HL-60 (cell line): ENCODE data around the gene AZU1.

Experiments
- DNase-seq, 2 experiments: peaks; one replicate each; pipeline ENCODE4 v3.0.0-alpha.2; 2010 to 2020; ENCODE audit warnings: low read depth in 1 of 2, low spot score in 1 of 2
- H3K27ac ChIP-seq: fragments of 250-450 bp; sonication (Bioruptor Pico); replicated peaks from 2 replicates; pipeline ENCODE4 v1.5.1; 2020; ENCODE audit warnings: mild to moderate bottlenecking, moderate library complexity
- H3K27me3 ChIP-seq: fragments of 250-450 bp; sonication (Bioruptor Pico); 2 replicates; pipeline ENCODE4 v1.5.1; 2021; ENCODE audit warnings: mild to moderate bottlenecking, moderate library complexity; ENCODE audit not compliant: insufficient read depth, poor library complexity, severe bottlenecking
- H3K4me3 ChIP-seq: replicated peaks from 2 replicates; pipeline ENCODE4 v1.5.1; 2011; ENCODE audit warnings: mild to moderate bottlenecking, control low read depth, low read length; ENCODE audit not compliant: insufficient read depth
- CTCF ChIP-seq: IDR thresholded peaks from one replicate; pipeline ENCODE4 v1.5.1; 2011; ENCODE audit warnings: low read length, control low read depth, inconsistent platforms; ENCODE audit not compliant: insufficient read depth
- GABPA ChIP-seq: IDR thresholded peaks from 2 replicates; pipeline ENCODE4 v1.6.1; 2012; ENCODE audit warnings: low read depth
- POLR2AphosphoS5 ChIP-seq: IDR thresholded peaks from 2 replicates; pipeline ENCODE4 v1.6.1; 2012; ENCODE audit warnings: low read depth
- SPI1 ChIP-seq: IDR thresholded peaks from 2 replicates; pipeline ENCODE4 v1.6.1; 2012; ENCODE audit warnings: low read depth, mild to moderate bottlenecking, borderline replicate concordance
- TF ChIP-seq, protein P1 (sequence below): IDR thresholded peaks from 2 replicates; pipeline ENCODE4 v1.6.1; 2012; ENCODE audit warnings: low read depth; ENCODE audit not compliant: insufficient replicate concordance

The AZU1 gene

DNA sequence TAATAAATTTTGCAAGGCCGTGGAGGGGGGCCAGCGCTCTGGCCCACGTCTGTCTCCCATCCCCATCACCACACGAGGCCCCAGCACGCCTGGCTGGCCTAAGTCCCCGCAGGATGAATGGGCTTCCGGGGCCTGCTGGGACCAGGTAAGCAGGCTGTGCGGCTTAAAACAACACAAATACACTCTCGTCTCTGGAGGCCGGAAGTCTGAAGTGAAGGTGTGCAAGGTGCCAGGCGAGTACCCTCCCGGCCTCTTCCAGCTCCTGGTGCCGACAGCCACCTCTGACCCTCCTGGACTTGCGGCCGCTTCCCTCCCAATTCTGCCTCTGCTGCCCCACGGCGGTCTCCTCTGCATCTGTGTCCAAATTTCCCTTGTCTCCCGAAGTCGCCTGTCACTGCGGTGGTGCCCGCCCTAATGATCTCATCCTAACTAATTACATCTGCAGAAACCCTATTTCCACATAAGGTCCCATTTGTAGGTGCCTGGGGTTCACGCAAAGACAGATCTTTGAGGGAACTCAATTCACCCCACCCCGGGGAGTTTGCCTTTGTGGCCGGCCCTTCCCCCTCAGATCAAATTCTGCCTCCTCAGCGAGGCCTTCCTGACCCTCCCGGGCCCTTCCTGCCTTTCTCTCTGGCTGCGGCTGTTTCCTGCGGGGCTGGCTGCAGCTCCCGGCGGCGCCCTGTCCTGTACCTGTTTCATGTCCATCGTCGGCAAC is 38.5 kb upstream of the AZU1 start:
- DNase-seq, result no peak
- Histone ChIP-seq H3K4me3 (no peak overlapping the region), H3K27me3 (no peaks in the 10 kb centered on the region), H3K27ac (no peak overlapping the region)
- TF ChIP-seq, protein P1, sequence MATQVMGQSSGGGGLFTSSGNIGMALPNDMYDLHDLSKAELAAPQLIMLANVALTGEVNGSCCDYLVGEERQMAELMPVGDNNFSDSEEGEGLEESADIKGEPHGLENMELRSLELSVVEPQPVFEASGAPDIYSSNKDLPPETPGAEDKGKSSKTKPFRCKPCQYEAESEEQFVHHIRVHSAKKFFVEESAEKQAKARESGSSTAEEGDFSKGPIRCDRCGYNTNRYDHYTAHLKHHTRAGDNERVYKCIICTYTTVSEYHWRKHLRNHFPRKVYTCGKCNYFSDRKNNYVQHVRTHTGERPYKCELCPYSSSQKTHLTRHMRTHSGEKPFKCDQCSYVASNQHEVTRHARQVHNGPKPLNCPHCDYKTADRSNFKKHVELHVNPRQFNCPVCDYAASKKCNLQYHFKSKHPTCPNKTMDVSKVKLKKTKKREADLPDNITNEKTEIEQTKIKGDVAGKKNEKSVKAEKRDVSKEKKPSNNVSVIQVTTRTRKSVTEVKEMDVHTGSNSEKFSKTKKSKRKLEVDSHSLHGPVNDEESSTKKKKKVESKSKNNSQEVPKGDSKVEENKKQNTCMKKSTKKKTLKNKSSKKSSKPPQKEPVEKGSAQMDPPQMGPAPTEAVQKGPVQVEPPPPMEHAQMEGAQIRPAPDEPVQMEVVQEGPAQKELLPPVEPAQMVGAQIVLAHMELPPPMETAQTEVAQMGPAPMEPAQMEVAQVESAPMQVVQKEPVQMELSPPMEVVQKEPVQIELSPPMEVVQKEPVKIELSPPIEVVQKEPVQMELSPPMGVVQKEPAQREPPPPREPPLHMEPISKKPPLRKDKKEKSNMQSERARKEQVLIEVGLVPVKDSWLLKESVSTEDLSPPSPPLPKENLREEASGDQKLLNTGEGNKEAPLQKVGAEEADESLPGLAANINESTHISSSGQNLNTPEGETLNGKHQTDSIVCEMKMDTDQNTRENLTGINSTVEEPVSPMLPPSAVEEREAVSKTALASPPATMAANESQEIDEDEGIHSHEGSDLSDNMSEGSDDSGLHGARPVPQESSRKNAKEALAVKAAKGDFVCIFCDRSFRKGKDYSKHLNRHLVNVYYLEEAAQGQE, result no peak
- no peak for TF ChIP-seq POLR2AphosphoS5
- no peak for TF ChIP-seq GABPA
- no peak for TF ChIP-seq SPI1
- no peak for TF ChIP-seq CTCF

DNA sequence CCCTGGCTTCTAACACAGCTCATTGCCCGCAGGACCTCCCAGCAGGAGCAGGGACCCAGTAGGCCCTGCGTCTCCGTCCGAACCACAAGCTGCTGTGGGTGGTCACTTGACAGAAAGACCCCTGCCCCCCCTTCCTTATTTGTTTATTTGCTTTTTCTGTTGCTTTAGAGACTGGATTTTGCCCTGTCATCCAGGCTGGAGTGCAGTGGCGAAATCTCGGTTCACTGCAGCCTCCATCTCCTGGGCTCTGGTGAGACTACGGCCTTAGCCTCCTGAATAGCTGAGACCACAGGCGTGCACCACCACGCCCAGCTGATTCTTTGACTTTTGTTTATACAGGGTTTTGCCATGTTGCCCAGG is 38.0 kb upstream of the AZU1 start:
- H3K27ac ChIP-seq, result no peak overlapping the region
- no peaks in the 10 kb centered on the region for H3K27me3 ChIP-seq
- DNase-seq, result no peak
- no peak for TF ChIP-seq SPI1
- TF ChIP-seq, protein P1, result no peak
- no peak for TF ChIP-seq CTCF
- no peak for TF ChIP-seq GABPA
- TF ChIP-seq POLR2AphosphoS5, result no peak
- H3K4me3 ChIP-seq, result no peak overlapping the region

DNA sequence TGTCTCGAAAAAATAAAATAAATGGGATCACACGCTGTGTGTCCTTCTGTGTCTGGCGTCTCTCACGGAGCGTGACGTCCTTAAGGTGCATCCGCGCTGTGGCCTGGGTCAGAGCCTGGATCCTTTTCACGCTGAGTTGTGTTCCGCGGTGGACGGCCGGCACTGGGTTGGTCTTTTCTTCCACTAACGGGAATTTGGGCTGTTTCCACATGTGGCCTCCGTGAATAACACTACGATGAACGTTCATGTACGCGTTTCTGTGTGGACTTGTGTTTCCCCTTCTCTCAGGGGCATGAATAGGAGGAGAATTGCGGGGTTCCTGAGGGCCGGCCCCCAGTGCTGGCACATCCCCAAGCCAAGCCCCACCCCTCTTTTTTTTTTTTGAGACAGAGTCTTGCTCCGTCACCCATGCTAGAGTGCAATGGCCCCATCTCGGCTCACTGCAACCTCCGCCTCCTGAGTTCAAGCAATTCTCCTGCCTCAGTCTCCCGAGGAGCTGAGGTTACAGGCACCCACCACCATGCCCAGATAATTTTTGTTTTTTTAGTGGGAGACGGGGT is 36.5 kb upstream of the AZU1 start:
- no peak for TF ChIP-seq GABPA
- TF ChIP-seq POLR2AphosphoS5, result no peak
- TF ChIP-seq, protein P1, result no peak
- no peak for TF ChIP-seq SPI1
- TF ChIP-seq CTCF, result no peak

More for the DNA sequence above, 36.5 kb upstream of the AZU1 start:
- Histone ChIP-seq H3K4me3 (no peak overlapping the region), H3K27me3 (no peaks in the 10 kb centered on the region), H3K27ac (no peak overlapping the region)
- no peak for DNase-seq
